HL-60 (cell line): ENCODE data around the gene ASB14.

Experiments
- GABPA ChIP-seq: IDR thresholded peaks from 2 replicates; pipeline ENCODE4 v1.6.1; 2012; ENCODE audit warnings: low read depth
- POLR2AphosphoS5 ChIP-seq: IDR thresholded peaks from 2 replicates; pipeline ENCODE4 v1.6.1; 2012; ENCODE audit warnings: low read depth
- SPI1 ChIP-seq: IDR thresholded peaks from 2 replicates; pipeline ENCODE4 v1.6.1; 2012; ENCODE audit warnings: low read depth, mild to moderate bottlenecking, borderline replicate concordance
- TF ChIP-seq, protein P1 (sequence below): IDR thresholded peaks from one replicate; pipeline ENCODE4 v1.5.1; 2011; ENCODE audit warnings: low read length, control low read depth, inconsistent platforms; ENCODE audit not compliant: insufficient read depth
- TF ChIP-seq, protein P2 (sequence below): IDR thresholded peaks from 2 replicates; pipeline ENCODE4 v1.6.1; 2012; ENCODE audit warnings: low read depth; ENCODE audit not compliant: insufficient replicate concordance

DNA sequence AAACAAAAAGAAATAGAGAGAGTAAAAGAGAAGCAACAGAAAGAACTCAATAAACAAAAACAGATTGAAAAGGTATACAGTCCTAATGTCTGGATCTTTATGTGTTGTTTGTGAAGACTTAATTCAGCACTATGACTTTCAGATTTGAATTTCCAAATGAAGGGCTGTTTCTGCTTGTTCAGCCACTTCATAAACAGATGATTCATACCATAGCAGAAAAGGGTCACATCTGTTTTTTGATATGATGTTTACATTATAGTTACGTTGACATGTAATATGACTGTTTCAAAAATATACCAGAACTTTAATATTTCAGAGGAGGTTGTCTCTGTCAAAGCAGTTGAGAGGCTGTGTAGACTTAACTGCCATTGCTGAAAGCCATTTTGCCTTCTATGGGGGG is 24.1 kb downstream of the ASB14 start:
- TF ChIP-seq, protein P1, sequence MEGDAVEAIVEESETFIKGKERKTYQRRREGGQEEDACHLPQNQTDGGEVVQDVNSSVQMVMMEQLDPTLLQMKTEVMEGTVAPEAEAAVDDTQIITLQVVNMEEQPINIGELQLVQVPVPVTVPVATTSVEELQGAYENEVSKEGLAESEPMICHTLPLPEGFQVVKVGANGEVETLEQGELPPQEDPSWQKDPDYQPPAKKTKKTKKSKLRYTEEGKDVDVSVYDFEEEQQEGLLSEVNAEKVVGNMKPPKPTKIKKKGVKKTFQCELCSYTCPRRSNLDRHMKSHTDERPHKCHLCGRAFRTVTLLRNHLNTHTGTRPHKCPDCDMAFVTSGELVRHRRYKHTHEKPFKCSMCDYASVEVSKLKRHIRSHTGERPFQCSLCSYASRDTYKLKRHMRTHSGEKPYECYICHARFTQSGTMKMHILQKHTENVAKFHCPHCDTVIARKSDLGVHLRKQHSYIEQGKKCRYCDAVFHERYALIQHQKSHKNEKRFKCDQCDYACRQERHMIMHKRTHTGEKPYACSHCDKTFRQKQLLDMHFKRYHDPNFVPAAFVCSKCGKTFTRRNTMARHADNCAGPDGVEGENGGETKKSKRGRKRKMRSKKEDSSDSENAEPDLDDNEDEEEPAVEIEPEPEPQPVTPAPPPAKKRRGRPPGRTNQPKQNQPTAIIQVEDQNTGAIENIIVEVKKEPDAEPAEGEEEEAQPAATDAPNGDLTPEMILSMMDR, result no peak
- TF ChIP-seq, protein P2, sequence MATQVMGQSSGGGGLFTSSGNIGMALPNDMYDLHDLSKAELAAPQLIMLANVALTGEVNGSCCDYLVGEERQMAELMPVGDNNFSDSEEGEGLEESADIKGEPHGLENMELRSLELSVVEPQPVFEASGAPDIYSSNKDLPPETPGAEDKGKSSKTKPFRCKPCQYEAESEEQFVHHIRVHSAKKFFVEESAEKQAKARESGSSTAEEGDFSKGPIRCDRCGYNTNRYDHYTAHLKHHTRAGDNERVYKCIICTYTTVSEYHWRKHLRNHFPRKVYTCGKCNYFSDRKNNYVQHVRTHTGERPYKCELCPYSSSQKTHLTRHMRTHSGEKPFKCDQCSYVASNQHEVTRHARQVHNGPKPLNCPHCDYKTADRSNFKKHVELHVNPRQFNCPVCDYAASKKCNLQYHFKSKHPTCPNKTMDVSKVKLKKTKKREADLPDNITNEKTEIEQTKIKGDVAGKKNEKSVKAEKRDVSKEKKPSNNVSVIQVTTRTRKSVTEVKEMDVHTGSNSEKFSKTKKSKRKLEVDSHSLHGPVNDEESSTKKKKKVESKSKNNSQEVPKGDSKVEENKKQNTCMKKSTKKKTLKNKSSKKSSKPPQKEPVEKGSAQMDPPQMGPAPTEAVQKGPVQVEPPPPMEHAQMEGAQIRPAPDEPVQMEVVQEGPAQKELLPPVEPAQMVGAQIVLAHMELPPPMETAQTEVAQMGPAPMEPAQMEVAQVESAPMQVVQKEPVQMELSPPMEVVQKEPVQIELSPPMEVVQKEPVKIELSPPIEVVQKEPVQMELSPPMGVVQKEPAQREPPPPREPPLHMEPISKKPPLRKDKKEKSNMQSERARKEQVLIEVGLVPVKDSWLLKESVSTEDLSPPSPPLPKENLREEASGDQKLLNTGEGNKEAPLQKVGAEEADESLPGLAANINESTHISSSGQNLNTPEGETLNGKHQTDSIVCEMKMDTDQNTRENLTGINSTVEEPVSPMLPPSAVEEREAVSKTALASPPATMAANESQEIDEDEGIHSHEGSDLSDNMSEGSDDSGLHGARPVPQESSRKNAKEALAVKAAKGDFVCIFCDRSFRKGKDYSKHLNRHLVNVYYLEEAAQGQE, result no peak
- no peak for TF ChIP-seq POLR2AphosphoS5
- TF ChIP-seq GABPA, result no peak
- no peak for TF ChIP-seq SPI1
